Activated CD4-positive, CD25-positive, alpha-beta regulatory T cell treated with anti-CD3 and anti-CD28 coated beads, Interleukin-2, amount 50 U/mL, for 16 hours (primary cell): ENCODE results near the gene TNFRSF14.

Source experiments
- DNase-seq: peaks from one replicate; pipeline ENCODE4 v3.0.0-alpha.2; 2020; ENCODE audit warnings: low read depth, low spot score

Gene TNFRSF14

DNA sequence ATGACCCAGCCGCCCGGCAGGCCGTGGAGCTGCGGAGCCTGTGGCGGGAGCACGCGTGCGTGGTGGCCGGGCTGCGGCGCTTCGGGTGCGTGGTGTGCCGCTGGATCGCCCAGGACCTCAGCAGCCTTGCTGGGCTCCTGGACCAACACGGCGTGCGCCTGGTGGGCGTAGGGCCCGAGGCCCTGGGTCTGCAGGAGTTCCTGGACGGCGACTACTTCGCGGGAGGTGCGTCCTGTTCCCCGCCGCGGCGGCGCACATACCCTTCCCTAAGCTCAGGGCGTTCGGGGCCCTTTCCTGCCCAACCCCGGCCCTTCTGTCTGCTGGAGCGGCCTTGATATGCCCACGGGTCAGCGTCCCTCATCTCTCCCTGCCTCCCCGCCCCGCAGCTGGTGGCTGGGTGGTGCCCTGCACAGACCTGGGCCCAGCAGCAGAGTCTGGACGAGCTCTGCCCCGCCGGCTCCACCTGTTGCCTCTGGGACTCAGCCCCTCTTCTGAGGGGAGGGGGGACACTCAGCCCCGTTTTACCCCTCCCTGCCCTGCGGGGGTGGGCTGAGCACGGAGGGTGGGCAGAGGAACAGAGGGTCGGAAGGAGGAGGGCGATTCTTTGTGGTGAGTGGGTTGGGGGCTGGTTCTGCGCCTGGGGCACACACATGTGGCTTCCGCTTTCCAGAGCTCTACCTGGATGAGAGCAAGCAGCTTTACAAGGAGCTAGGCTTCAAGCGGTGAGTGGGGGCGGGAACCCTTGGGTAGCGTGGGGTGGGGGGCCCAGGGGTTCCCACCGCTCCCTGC lies 31.1 kb downstream of the TNFRSF14 start:
- no peak for DNase-seq

DNA sequence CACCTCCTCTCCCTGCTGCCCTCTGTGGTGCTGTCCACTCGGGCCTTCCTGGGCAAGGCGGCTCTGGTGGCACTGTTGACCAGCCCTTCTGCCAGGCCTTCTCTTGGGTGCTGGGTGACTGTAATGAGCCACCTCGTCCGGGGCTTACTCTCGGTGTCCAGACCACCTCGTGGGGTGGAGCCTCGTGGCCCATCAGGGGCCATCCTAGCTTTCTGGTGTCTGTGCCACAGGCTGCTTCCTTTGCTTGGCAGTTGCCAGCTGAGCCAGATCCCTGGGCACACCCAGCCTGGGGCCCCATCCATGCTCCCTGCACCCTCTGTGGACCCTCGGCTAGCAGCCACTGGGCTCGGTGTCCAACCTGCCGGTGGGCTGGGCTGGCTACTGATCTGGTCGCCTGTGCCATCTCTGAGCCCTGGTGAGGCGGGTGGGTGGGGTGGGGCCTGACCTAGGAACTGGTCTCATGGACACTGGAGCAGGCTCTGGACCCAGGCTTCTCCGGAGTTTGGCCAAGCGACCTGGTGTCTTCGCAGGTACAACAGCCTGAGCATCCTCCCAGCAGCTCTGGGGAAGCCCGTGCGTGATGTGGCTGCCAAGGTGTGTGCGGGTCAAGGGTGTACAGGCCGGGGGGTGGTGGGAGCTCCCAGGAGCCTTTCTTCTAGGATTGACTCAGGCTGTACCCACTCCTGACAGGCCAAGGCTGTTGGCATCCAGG lies 31.8 kb downstream of the TNFRSF14 start:
- no peak for DNase-seq

DNA sequence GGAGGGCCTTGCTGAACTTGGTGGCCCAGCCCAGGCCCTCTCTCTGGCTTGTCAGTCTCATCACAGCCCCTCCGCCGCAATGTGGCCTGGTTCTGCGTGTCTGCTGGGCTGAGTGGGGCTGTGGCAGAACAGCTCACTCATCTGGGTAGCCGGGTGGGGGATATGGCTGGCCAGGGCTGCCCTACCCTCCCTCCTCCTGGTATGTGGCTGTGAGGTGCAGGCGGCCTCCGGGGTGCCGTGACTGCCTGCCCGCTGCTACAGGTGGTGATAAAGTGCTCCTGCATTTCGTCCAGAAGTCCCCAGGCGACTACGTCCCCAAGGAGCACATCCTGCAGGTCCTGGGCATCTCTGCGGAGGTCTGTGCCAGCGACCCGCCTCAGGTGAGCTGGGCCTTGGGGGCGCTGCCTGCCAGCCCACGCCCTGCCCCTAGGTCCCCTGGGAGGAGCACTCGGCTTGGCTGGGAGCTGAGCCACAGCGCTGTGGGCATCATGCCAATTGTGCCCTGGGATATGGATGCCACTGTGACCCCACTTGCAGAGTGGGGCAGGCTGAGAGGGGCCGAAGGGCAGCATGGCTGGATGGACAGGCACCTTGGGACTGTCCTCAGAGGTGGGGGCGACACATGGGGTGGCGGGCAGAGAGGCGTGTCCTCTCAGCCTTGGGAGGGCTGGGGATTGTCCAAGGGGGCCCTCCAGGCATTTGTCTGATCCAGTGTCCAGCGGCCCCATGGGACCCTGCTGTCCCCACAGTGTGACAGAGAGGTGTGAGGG lies 32.7 kb downstream of the TNFRSF14 start:
- no peak for DNase-seq

DNA sequence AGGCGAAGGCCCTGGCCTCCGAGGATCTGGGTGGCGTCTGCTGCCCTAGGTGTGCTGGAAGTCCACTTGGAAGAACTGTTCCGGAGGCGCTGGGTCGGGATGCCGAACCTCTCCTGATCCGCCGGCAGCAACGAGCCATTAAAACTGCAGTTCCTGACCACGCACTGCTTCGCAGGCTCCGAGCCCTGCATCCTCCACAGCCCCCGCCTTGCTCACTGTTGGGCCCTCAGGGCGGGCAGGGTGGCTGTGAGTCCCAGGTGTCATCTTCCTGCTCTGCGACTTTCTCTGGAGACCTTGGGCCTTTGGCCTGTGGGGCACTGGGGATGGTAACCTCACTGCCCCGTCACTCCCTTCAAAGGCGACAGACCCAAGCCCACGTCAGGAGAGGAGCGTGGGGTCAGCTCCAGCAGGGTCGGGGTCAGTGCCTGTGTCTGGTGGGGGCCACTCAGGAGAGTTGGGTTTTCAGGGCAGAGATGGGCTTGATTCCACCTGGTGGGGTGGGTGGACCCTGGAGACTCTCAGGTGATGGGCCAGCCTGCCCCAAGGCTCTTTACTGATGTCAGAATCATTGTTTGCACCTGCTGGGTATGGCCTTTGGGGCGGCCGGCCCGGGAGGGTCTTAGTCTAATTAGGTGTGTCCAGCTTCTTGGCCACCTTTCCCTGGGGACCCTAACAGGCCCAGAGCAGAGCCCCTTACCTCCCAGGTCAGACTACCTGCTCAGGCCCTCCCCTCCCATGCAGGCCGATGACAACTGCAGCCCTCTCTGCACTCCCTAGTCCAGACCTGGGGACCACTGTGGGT lies 33.5 kb downstream of the TNFRSF14 start:
- no peak for DNase-seq

- no peak for DNase-seq
These were observed 34.3 kb downstream of the TNFRSF14 start for GRCh38 chr1:2590233-2591141.

GRCh38 chr1:2591233-2591580 lies 35.0 kb downstream of the TNFRSF14 start:
- no peak for DNase-seq

DNA sequence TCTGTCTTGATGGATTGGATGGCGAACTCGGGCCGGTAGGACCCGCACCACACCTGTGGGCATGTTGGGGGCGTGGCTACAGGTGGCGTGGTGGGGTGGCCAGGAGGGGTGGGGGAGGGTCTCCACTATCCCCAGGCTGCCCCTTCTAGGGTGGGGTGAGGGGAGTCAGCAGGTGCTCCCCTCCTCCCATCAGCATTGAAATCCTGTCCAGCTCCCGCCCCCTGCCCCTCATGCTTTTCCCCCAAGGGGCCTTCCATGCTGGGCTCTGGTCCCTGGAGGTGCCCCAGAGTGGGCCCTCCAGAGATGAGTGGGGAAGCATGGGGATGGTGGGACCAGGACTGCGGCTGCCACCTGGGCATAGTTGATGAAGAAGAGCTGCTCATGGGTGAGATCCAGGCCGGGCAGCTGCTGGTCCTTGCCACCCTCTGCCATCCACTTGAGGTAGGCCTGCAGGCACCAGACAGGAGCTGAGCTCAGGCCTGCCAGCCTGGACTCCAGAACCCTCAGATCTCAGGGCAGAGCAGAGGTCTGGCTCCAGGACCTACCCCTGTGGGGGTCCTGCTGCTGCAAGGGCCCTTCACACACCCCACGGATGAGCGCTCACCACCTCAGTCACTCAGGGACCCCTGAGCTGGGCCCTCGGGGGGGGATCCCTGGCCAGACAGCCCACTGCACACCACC lies 35.5 kb downstream of the TNFRSF14 start:
- no peak for DNase-seq

DNA sequence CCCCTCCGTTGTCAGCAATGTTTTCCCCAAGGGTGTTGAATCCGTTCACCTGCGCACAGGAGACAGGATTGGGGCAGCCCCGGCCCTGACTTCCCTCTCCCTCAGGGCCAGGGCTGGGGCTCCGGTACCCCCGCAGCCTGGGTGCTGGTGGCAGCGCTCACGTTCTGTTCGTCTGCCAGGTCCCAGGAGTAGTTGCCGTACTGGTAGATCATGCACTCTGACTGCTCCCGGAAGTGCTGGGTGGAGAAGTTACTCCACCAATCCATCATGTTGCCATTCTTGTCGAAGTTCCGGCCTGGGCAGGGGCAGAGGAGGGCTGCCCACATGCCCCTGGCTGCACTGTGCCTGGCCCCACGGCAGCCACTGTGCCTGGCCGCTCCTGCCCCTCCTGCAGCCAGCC lies 36.5 kb downstream of the TNFRSF14 start:
- no peak for DNase-seq

GRCh38 chr1:2593251-2593878 lies 37.2 kb downstream of the TNFRSF14 start:
- no peak for DNase-seq

DNA sequence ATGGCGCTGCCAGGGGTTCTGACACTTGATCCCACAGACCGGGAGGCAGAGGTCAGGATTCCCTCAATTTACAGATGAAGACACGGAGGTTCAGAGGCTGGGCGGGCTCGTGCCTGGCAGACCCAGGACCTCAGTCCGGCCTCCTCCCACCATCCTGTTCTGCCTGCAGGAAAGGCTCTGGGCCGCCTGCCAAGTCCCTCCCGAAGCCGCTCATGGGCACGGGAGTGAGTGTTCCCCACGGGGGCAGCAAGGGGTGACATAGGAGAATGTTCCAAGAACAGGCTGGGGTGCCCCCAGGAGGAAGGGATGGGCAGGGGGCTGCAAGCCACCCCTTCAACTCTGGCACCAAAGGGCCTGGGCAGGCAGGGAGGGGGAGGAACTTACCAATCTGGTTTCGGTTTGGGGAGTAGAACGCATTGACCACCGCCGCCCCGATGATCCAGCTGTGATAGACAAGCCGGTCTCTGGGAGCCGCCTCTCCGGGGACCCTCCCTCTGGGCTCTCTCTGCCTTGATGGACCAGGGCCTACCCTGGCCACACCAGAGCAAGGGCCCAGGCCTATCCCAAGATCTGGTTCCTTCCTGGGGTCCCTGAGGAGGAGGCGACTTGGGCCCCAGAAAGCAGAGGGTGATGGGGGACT lies 38.0 kb downstream of the TNFRSF14 start:
- no peak for DNase-seq

GRCh38 chr1:2594641-2595131 lies 38.5 kb downstream of the TNFRSF14 start:
- no peak for DNase-seq

- DNase-seq, result no peak
These were observed 39.2 kb downstream of the TNFRSF14 start for GRCh38 chr1:2595261-2595811.

GRCh38 chr1:2595812-2596529 lies 39.8 kb downstream of the TNFRSF14 start:
- DNase-seq, result no peak

DNA sequence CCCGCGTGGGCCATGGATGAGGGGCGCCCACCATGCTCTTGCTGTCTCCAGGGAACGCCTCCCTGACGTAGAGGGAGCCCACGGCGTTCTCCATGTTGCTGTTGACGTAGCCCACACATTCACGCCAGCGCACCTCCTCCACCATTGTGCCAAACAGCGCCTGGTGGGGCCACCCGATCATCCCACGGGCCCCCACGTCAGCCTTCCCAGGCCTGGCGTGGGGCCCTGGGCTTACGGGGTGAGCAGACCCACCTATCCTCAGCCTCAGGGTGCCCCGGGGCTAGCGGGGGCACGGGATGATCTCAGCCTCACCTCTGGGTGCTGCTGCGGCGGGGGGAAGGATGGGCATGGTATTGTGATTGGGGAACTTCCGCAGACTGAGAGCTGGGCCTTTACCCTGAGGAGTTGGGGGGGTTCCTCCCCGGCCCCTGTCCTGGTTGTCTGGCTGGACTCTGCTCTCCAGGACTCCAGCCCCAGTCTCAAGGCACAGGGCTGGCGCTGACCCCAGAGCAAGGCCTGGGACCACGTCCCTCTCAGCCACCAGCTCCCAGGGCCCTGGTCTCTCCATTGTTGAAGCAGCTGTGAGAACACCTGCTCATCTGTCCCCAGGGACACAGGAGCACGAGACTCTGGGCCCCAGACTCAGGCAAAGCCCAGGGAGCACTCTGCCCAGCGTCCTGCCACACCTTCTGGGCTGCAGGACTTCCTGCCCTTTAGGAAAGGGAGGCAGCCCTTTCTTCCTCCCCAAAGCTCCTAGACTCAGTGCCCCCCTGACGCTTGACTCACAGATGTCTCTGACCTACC lies 40.6 kb downstream of the TNFRSF14 start:
- DNase-seq, result no peak

- no peak for DNase-seq
These were observed 41.5 kb downstream of the TNFRSF14 start for GRCh38 chr1:2597441-2598328.

DNA sequence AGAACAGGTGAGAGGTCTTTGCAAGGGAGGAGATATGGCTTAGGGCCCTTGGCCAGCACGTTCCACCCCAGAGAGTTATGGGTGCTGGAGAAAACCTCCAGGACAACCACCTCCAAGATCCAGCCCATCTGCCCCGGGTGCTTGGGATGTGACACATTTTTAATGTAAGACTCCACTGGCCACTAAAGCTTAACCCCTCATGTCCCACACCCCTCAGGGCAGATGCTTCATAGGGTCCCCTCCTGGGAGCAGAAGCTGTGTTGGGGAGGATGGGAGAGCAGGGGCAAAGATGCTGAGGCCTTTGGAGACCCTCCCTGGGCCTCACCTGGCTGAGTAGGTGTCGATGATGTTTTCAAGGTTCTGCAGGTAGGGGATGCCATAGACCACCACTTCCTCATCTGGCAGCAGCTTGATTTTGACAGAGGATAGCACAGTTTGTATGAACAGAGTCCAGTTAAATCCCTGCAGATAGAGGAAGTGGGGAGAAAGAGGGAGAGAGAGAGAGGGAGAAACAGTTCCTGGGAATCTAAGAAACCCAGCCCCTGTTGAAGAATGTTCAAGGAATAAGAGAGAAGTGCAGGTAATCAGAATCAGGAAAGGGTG lies 42.3 kb downstream of the TNFRSF14 start:
- no peak for DNase-seq
